ENCODE results near the gene SH2D1B.

The SH2D1B gene

DNA sequence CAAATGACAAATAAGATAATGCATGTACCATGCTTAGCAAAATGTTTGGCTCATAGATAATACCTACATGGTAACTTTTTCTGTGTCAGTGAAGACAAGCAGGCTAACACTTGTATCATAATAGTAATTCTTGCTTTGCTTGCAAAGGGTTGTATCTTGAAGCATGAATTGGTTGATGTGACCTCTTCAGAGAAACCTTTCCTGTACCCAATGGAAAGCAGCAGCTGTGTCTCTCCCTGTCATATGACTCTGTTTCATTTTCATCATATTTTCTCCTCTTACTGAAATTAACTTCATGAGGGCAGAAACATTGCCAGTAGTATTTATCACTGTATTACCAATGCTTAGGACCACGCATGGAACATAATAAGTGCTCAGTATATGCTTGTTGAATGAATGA, 4.4 kb downstream of the SH2D1B start:
- H3K4me3 ChIP-seq (ENCODE audit: low read length): no peak overlapping the region
- TF ChIP-seq, protein P1, sequence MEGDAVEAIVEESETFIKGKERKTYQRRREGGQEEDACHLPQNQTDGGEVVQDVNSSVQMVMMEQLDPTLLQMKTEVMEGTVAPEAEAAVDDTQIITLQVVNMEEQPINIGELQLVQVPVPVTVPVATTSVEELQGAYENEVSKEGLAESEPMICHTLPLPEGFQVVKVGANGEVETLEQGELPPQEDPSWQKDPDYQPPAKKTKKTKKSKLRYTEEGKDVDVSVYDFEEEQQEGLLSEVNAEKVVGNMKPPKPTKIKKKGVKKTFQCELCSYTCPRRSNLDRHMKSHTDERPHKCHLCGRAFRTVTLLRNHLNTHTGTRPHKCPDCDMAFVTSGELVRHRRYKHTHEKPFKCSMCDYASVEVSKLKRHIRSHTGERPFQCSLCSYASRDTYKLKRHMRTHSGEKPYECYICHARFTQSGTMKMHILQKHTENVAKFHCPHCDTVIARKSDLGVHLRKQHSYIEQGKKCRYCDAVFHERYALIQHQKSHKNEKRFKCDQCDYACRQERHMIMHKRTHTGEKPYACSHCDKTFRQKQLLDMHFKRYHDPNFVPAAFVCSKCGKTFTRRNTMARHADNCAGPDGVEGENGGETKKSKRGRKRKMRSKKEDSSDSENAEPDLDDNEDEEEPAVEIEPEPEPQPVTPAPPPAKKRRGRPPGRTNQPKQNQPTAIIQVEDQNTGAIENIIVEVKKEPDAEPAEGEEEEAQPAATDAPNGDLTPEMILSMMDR (conservative IDR thresholded peaks at IDR 0.05; ENCODE audit: low read length): no peak
- no peak for DNase-seq (ENCODE audit: low read depth)

DNA sequence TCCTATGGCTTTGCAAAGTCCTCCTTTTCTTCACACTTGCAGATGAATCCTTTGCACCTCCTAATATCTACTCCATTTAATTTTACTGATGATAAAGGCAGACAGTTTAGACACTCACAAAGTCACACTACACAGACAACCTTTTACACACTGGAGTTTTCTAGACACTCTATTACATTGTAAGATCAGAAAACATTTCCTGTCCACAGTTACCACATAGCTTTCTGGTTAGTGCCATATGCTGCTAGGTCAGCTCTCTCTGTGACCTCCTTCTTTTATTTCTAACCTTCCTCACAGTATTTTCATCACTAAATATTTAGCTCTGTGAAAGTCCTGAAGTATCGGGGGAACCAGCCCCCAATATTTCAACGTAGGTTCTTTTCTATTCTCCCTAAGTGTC, 5.1 kb downstream of the SH2D1B start:
- TF ChIP-seq, protein P1 (conservative IDR thresholded peaks at IDR 0.05; ENCODE audit: low read length): no peak
- peak; percentile 9 for DNase-seq (ENCODE audit: low read depth)
- H3K4me3 ChIP-seq (ENCODE audit: low read length): no peak overlapping the region

DNA sequence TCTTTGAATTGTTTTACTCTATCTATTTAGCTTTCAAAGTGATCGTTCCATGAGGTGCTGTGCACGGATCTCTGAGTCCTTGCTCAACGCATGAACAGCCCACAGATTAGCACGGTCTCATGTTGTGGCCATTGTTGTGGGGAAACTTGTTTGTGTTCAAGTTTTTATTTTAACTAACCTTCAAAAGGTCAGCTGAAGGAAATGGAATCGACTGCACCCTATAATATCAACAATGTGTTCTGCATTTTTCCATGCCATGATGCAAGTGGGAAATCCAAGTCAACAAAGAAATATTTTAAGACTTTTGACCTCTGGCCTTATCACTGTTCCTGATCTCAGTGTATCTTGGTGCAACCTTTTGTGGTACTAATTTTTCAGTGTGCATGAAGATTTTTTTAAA, 6.1 kb downstream of the SH2D1B start:
- H3K4me3 ChIP-seq (ENCODE audit: low read length): no peak overlapping the region
- TF ChIP-seq, protein P1 (conservative IDR thresholded peaks at IDR 0.05; ENCODE audit: low read length): no peak
- DNase-seq (ENCODE audit: low read depth): no peak

DNA sequence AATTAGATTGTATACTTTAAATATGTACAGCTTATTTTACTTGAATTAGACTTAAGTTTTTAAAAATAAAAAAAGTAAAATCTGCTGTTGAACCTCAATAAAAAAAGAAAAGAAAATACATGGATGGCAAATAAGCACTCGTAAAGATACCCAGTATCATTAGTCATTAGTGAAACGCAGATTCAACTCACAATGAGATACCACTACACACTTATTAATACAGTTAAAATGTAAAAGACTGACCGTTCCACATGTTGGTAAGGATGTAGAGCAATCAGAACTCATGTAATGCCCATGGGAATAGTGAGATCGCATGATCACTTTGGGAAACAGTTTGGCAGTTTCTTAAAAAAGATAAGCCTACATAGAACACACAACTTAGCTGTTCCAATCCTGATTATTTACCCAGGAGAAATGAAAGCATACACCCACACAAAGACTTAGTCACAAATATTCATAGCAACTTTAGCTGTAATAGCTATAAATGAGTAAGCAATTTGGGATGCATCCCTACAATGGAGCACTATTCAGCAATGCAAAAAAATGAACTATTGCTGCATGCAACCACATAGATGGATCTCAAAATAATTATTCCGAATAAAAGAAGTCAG, 7.3 kb downstream of the SH2D1B start:
- TF ChIP-seq, protein P1 (conservative IDR thresholded peaks at IDR 0.05; ENCODE audit: low read length): no peak
- no peak overlapping the region for H3K4me3 ChIP-seq (ENCODE audit: low read length)
- peak; percentile 55 for DNase-seq (ENCODE audit: low read depth)

DNA sequence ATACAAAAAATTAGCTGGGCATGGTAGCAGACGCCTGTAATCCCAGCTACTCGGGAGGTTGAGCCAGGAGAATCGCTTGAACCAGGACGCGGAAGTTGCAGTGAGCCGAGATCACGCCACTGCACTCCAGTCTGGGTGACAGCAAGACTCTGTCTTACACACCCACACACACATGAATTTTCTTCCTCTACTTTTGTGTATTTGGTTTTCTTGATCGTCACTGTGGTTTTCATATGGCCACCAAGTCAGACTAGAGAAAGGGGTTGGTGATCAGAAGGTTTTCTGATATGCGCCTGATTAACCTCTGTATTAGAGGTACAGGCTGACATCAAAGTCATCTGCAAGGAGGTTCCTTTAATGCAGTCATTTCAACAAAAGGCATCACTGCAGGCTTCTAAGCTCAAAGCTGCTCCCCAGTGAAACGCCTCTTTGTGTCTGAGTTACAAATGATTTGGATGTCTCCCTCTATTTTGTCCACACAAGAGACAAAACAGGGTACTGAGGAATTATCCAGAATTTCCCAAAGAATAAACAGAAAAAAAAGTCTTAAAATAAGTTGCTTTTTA, 11.1 kb downstream of the SH2D1B start:
- DNase-seq (ENCODE audit: low read depth): no peak
- no peak overlapping the region for H3K4me3 ChIP-seq (ENCODE audit: low read length)
- TF ChIP-seq, protein P1 (conservative IDR thresholded peaks at IDR 0.05; ENCODE audit: low read length): no peak

DNA sequence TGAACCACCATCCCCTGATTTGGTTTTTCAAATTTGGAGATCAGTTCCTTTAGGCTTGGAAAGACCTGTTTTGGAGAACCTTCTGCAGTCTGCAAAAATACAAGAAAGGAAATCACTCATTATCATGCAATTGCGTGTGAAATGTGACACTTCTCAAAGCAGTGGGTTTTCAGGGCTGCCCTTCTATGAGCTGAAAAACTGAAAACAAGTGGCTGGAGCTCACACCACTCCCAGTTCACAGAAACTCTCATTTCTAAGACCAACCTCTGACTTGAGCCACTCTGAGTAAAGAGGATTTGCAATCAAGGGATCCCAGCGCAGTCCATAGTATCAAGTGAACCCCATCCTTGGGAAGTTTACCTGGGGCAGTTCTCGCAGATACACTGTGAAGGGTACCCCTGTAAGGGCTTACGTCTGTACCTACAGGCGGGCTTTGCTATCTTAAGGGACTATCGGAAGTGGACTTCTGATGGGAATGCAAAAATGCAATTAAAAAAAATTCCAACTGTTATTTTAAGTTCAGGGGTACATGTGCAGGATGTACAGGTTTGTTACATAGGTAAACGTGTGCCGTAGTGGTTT, 12.8 kb downstream of the SH2D1B start:
- DNase-seq (ENCODE audit: low read depth): no peak
- TF ChIP-seq, protein P1 (conservative IDR thresholded peaks at IDR 0.05; ENCODE audit: low read length): no peak
- H3K4me3 ChIP-seq (ENCODE audit: low read length): no peak overlapping the region

DNA sequence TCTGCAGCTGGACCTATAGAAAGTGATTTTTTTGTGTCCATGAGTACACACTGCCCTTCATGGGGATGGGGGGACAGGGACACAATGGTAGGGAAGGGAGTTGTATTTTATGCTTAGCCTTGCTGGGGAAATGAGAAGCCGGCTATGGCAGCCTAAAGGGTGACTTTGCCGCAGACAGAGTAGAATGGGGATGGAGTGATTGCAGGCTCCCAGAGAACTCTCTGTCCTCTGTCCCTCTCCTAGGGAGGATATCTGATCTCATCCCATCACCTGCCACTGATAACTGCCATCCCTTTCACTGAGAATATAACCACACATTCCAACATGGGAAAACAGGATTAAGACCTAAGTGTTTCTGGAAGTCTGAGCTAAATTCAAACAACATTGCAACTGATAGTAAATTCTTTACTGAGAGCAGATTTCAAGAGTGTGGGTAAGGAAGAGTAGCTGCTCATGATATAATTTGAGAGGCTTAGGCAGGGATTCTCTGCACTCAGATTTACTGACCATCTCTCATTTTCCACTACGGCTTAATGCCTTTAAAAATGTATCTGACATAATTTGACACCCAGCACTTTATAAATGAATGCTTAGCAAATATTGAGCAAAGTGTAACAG, 13.9 kb downstream of the SH2D1B start:
- TF ChIP-seq, protein P1 (conservative IDR thresholded peaks at IDR 0.05; ENCODE audit: low read length): no peak
- DNase-seq (ENCODE audit: low read depth): no peak
- no peak overlapping the region for H3K4me3 ChIP-seq (ENCODE audit: low read length)
